Fibroblast of lung (primary cell): Measurements from ENCODE around the gene CEP192. TPM values are rescaled to one million over a fixed set of nuclear protein-coding genes. Genes with fewer than 3 reads are reported as not detected.

Experiments
- DNase-seq, 2 donors: peaks; one replicate each; pipeline versions ENCODE4 v3.0.0 to v3.0.0-alpha.2; 2010; ENCODE audit warnings: low read depth in 2 of 2
- H2AFZ ChIP-seq: 2 replicates; pipeline ENCODE4 v1.5.1; 2012; ENCODE audit warnings: low read length, control low read depth, inconsistent platforms
- H3K27ac ChIP-seq: 2 replicates; pipeline ENCODE4 v1.5.1; 2011; ENCODE audit warnings: low read length, control low read depth; ENCODE audit not compliant: insufficient read depth
- H3K27me3 ChIP-seq: 2 replicates; pipeline ENCODE4 v1.5.1; 2011; ENCODE audit warnings: mild to moderate bottlenecking, low read length; ENCODE audit not compliant: control insufficient read depth, insufficient read depth
- H3K36me3 ChIP-seq: 2 replicates; pipeline ENCODE4 v1.5.1; 2011; ENCODE audit warnings: low read length; ENCODE audit not compliant: control insufficient read depth, insufficient read depth
- H3K4me1 ChIP-seq: 2 replicates; pipeline ENCODE4 v1.5.1; 2011; ENCODE audit warnings: low read length; ENCODE audit not compliant: control insufficient read depth, insufficient read depth; ENCODE audit errors: extremely low read depth
- H3K4me2 ChIP-seq: 2 replicates; pipeline ENCODE4 v1.5.1; 2011; ENCODE audit warnings: low read length, control low read depth; ENCODE audit not compliant: insufficient read depth; ENCODE audit errors: extremely low read depth
- H3K4me3 ChIP-seq, 4 experiments: fragments of 200-600 bp in 1 of 4; sonication (generic) in 1 of 4; replicated peaks in 1 of 4; 2 replicates each; pipeline ENCODE4 v1.5.1; 2011 to 2016; ENCODE audit warnings: low read length in 4 of 4, low read depth in 3 of 4, mild to moderate bottlenecking in 3 of 4, control low read depth in 2 of 4, inconsistent platforms in 1 of 4, mixed read lengths in 1 of 4; ENCODE audit not compliant: insufficient read depth in 1 of 4; ENCODE audit errors: control extremely low read depth in 1 of 4
- H3K79me2 ChIP-seq: 2 replicates; pipeline ENCODE4 v1.5.1; 2012; ENCODE audit warnings: mild to moderate bottlenecking, low read length, inconsistent platforms; ENCODE audit not compliant: control insufficient read depth, insufficient read depth
- H3K9ac ChIP-seq: 2 replicates; pipeline ENCODE4 v1.5.1; 2011; ENCODE audit warnings: mild to moderate bottlenecking, low read length, control low read depth; ENCODE audit not compliant: insufficient read depth
- H3K9me3 ChIP-seq: 2 replicates; pipeline ENCODE4 v1.5.1; 2012; ENCODE audit warnings: low read depth, low read length; ENCODE audit not compliant: control insufficient read depth, insufficient read depth
- H4K20me1 ChIP-seq: 2 replicates; pipeline ENCODE4 v1.5.1; 2011; ENCODE audit warnings: low read length; ENCODE audit not compliant: control insufficient read depth, insufficient read depth; ENCODE audit errors: extremely low read depth
- CTCF ChIP-seq, 2 donors: IDR thresholded peaks in 1 of 2; conservative IDR thresholded peaks in 1 of 2; 1 replicate in 1 of 2; 2 replicates in 1 of 2; pipeline ENCODE4 v1.5.1; 2011 to 2012; ENCODE audit warnings: low read length in 2 of 2, control low read depth in 1 of 2, inconsistent platforms in 1 of 2, low read depth in 1 of 2, mild to moderate bottlenecking in 1 of 2
- EZH2 ChIP-seq: IDR thresholded peaks from 2 replicates; pipeline ENCODE4 v1.5.1; 2012; ENCODE audit warnings: low read length, control low read depth, mild to moderate bottlenecking; ENCODE audit errors: missing control alignments
- polyA plus RNA-seq, 2 donors: library from polyadenylated mRNA; depleted of rRNA in 1 of 2; stranded (reverse) in 1 of 2; unstranded in 1 of 2; fragments of >200 nt; gene quantifications; 2 replicates each; pipeline ENCODE4 v1.2.1, GENCODE V29; 2011 to 2012; ENCODE audit warnings: missing spikeins in 1 of 2
- total RNA-seq: library from RNA; depleted of rRNA; stranded (reverse); fragments of >200 nt; gene quantifications from 2 replicates; pipeline ENCODE4 v1.2.1, GENCODE V29; 2014

CEP192 gene
- total and polyA plus RNA-seq, 2 donors (not counting 1 experiment from before 2014, with no cell fraction given): 12.5 to 32.7 TPM

- Histone ChIP-seq H2AFZ (no peak overlapping the region), H3K27ac (no peak overlapping the region), H3K27me3 (no peaks in the 10 kb centered on the region), H3K79me2 (no peaks in the 10 kb centered on the region), H3K9ac (no peak overlapping the region), H4K20me1 (no peaks in the 10 kb centered on the region), H3K9me3 (no peaks in the 10 kb centered on the region), H3K4me3 (no peak overlapping the region), H3K36me3 (peaks cover 2% of the 10 kb centered on the region), H3K4me1 (no peaks in the 10 kb centered on the region), H3K4me2 (no peak overlapping the region)
- DNase-seq: no peak
- TF ChIP-seq EZH2 (no peak), CTCF (conservative IDR thresholded peaks at IDR 0.05 in 1 of 2, IDR thresholded peaks at IDR 0.05 in 1 of 2; ENCODE audit: low read depth in 1 of 2, low read length in 2 of 2) (no peak)
Observed at GRCh38 chr18:13126966-13127598, 135.9 kb downstream of the CEP192 start.

- Histone ChIP-seq H3K4me3 (no peak overlapping the region), H3K4me2 (no peak overlapping the region), H3K9ac (no peak overlapping the region), H3K27me3 (no peaks in the 10 kb centered on the region), H3K27ac (no peak overlapping the region), H4K20me1 (no peaks in the 10 kb centered on the region), H2AFZ (no peak overlapping the region), H3K36me3 (no peaks in the 10 kb centered on the region), H3K4me1 (no peaks in the 10 kb centered on the region), H3K9me3 (no peaks in the 10 kb centered on the region), H3K79me2 (no peaks in the 10 kb centered on the region)
- no peak for TF ChIP-seq EZH2
- TF ChIP-seq CTCF (conservative IDR thresholded peaks at IDR 0.05 in 1 of 2, IDR thresholded peaks at IDR 0.05 in 1 of 2; ENCODE audit: low read depth in 1 of 2, low read length in 2 of 2): no peak
- DNase-seq: no peak
Observed at GRCh38 chr18:13131283-13131682, 140.1 kb downstream of the CEP192 start.

DNA sequence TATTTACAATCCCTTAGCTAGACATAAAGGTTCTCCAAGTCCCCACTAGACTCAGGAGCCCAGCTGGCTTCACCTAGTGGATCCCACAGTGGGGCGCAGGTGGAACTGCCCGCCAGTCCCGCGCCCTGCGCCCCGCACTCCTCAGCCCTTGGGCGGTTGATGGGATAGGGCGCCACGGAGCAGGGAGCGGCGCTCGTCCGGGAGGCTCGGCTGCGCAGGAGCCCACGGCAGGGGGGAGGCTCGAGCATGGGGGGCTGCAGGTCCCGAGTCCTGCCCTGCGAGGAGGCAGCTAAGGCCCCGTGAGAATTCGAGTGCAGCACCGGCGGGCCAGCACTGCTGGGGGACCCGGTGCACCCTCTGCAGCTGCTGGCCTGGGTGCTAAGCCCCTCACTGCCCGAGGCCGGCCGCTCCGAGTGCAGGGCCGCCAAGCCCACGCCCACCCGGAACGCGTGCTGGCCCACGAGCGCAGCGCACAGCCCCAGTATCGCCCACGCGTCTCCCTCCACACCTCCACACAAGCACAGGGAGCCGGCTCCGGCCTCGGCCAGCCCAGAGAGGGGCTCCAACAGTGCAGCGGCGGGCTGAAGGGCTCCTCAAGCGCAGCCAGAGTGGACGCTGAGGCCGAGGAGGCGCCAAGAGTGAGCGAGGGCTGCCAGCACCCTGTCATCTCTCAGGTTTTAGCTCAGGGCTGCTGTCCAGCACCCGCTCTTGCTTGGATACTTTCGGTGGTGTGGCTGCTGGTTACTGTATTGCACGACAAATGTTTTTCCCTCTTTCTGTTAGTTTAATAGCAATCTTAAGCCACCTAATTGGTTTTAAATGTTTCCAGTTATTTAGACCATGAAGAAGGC lies 143.6 kb downstream of the CEP192 start:
- Histone ChIP-seq H3K4me2 (no peak overlapping the region), H3K27me3 (peaks cover 3% of the 10 kb centered on the region), H3K9ac (no peak overlapping the region), H3K36me3 (no peaks in the 10 kb centered on the region), H4K20me1 (no peaks in the 10 kb centered on the region), H2AFZ (no peak overlapping the region), H3K79me2 (no peaks in the 10 kb centered on the region), H3K9me3 (no peaks in the 10 kb centered on the region), H3K4me1 (no peaks in the 10 kb centered on the region), H3K27ac (no peak overlapping the region), H3K4me3 (no peak overlapping the region)
- TF ChIP-seq CTCF (conservative IDR thresholded peaks at IDR 0.05 in 1 of 2, IDR thresholded peaks at IDR 0.05 in 1 of 2; ENCODE audit: low read depth in 1 of 2, low read length in 2 of 2) (no peak), EZH2 (no peak)
- DNase-seq: no peak
